HG03575 (cell line): ENCODE measurements around the gene SOX9.

Experiments used
- ATAC-seq: cut with Tn5 transposase; IDR thresholded peaks from one replicate; pipeline ENCODE4 v1.9.1; 2021; ENCODE audit not compliant: unreplicated experiment, insufficient number of reproducible peaks, low FRiP score; ENCODE audit errors: extremely low read depth

The SOX9 gene

DNA sequence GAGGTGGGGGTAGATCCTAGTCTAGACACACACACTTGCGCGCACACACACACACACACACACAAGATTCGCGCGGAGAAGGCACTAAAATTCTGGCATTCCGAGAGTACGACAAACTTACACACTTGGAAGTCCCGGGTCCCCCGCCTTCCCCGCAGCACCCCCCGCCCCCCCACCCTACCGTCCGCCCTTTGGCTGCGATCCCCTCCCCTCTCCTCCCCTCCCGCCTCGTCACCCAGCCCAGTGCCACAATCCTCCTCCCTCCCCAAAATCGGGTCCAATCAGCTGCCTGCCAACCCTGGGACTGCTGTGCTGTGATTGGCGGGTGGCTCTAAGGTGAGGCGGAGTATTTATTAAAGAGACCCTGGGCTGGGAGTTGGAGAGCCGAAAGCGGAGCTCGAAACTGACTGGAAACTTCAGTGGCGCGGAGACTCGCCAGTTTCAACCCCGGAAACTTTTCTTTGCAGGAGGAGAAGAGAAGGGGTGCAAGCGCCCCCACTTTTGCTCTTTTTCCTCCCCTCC lies at the start of gene SOX9:
Gene SOX9 (plus strand): TSS at position 379 of the 522 bp plus-strand sequence. CDS start 372 bp downstream, outside the sequence.
- peak; percentile 77 for ATAC-seq

DNA sequence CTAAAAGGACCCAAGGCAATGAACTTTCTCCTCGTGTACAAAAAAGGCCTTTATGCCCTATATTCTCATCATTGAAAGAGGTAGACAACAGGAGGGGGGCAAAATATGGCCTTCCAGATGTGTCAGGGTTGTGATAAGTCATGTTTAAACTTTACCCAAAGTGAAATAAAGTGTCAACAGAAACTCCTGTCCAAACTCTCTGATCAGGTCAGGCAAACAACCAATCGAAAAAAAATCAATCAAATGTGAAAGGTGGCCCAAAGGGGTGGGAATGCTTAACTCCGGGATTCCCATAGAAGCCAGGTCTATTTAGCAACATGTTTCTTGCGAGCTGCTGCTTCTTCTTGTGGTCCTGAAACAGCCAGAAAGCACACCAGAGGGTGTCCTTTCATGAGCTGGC lies 49.5 kb upstream of the SOX9 start:
- no peak for ATAC-seq

DNA sequence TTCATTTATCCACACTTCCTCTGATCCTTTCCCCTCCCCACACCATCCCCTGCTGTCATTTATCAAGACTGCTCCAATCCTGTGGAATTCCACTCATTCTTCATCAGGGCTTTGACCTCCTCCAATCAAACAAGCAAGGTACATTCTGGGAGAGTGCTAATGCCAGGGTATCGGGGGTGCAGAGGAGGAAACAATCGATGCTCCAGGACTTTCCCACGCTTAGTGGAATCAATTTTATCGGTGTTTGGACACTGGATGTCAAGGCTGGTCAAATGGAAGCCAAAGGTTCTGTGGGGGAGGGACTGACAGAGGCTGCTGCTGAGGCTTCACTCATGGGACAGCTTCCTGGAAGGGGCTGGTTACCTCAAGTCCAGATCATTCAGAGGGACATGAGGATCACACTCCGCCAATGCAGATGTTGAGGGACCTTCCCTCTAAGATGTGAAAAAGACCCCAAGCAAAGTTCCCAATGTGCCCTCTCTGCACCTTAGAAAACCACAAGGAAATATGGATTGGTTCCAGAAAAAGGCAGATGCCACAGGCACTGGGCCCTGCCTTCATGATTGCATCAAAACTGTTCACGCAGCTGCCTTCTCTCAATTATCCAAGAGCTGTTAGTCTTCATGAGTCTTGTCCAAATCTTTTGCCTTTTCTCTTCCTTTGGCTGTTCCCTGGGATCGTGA lies 44.7 kb upstream of the SOX9 start:
- no peak for ATAC-seq

DNA sequence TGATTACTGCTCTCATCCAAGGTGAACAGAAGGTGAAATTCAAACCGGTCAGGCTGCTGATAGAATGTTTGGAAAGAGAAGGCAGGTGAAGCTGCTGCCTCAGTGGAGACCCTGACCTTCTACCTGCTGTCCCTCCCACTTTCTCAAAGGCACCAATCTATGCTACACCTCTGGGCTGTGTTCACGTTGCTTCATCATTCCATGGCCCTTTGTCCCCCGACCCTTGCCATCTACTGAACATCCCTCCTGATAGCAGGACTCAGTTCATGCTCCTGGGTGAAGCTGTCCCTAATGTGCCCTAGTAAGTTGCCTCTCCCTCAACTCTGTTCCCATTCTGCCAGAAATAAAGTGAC lies 44.2 kb upstream of the SOX9 start:
- no peak for ATAC-seq

DNA sequence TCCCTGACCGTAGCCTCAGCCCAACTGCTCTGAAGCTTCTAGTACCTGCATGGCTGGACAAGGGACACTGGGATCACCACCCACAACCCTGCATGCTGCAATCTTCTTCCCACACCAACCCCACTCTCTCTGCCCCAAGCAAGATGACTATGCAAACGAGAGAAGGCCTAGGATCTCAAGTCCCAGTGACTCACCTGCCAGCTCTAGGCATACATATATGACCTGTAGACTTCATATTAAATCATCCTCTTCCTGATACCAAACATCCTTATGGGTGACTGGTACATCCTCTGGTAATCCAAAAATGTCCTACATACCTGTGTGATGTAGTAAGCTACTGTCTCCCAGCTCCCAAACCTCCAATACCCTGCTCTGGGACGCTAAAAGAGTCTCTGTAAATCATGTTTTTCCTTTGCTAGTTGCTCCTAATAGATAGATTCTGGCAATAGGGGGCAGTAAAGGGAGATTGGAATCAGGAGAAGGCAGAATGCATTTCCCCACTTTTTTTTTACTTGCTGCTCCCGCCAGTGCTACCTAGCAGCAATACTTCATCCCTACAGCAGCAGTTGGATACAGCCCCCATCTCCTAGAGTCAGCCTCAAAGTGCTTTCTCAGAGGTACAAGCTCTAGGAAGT lies 43.4 kb upstream of the SOX9 start:
- no peak for ATAC-seq

DNA sequence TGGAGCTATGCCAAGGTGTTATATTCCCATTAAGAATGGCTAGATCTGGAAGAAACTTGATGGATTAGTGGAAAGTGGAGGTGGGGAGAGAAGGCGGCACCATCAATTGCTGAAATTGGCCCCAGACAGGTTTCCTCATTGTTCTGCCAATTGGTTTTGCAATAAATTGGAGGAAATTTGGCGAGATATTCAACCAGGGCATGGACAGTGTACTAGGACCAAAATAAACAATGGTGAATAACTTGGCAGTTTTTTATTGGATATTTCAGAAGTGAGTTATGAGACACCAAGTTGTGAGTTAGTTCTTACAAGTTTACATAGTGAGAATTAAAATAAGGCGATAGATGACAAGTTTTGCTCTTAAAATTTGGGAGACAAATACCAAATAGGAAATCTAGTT lies 41.1 kb upstream of the SOX9 start:
- no peak for ATAC-seq

DNA sequence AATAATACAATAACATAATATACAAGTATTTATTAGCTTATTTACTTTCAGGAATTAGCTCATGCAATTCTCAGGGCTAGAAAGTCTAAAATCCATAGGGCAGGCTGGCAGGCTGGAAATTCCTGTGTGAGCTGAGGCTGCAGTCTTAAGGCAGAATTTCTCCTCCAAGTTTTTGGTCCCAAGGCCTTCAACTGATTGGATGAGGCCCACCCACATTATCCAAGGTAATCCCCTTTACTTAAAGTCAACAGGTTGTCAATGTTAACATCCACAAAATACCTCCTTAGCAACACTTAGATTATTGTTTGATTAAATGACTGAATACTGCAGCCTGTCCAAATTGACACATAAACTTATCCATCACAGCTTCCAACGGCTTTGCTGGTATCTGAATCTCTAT lies 32.9 kb upstream of the SOX9 start:
- ATAC-seq = no peak

DNA sequence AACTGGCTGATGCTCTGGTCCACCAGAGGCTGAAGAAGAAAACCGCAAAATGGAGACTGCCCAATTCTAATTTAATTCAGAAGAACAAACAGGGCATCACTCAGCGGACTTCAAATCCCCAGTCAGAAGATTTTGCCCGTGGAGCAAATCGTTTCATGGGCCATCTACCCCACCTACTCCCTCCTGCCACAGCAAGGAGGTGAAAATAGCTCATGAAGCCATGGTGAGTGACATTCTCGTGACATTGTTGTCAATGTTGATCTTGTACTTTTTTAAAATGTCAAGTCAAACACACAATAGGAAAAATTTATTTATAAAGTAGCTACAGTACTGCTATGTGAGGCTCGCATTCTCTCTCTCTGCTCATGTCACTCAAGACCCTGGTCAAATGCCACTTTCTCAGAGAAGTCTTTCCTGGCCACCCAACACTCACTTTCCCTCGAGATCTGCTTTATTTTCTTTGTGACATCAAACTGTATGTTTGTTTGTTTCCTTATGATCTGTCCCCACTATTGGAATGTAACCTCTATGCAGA lies 31.3 kb upstream of the SOX9 start:
- no peak for ATAC-seq

DNA sequence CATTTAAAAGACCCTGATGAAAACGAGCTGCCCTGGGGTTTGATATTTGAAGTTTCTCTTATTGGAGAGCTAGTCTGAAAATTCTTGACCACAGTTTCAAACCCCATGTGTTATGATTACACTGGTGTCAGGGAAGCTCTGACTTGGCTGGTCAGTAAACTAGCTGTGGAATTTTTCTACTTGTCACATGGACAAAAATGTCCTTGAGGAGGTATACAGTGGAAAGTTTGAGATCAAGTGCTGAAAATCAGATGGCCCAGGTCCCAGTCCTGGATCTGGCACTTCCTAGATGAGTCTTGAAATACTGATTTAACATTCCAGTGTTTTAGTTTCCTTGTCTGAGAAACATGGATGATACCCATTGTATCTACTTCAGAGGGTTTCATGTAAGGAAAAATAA lies 30.7 kb upstream of the SOX9 start:
- no peak for ATAC-seq

DNA sequence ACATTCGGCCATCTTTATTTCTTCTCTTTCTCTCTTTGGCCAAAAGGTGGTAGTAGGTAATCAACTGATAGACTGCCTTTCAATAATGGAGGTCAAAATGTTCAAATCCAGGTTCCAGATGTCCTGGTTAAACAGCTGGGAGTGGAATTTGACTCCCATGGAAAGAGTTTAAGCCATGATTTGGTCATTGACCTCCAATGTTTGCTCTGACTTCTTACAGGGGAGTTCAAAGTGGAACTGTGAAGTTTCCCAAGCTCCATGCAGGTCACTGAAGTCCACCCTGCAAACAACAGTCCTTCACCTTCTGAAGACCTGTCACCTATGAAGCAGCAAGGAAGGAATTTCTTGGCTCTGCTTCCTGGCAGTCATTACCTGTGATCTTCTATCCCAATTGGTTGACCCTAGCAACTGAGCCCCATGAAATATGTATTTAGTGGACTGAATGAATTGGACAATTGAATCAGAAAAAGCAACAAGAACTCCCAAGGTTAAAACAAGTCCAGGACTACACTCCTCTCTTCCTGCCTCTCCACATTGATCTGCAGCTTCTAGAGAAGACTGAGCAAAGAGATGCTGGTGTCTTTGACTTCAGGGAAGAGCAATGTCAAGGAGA lies 28.0 kb upstream of the SOX9 start:
- ATAC-seq = no peak

DNA sequence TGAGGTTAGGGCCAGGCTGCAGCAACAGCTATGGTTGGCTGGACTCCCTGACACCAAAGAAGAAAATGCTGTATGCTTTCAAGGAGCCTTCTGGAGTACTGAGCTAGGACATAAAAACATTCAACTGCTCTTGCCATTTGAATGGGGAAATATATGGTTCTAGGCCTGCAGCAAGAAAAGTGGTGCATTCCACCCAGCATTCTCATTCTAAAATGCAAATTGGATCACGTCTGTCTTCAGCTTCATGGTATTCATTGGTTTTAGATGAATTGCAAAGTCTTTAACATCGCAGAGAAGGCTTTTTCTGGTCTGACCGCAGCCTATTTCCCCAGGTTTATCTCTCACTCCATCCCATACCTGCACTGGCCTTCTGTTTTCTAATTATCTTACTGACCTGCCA lies 27.1 kb upstream of the SOX9 start:
- no peak for ATAC-seq

DNA sequence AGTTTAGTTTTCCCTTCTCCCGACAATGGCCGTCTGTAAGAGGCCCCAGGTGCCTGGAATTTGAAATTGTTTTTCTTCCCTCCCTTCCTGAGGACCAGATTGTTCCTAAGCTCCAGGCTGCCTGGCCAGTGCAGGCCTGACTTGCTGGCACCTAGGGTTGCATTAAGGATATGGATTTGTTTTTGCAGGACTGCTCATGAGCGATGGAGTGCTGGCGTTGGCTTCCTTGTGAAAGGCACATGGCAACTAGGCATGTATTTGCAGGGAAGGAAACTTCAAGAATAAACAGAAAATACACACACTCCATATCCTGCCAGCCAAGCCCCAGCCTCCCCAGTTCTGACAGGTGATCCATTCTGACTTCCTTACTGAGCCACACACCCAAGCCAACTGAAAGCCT lies 25.5 kb upstream of the SOX9 start:
- ATAC-seq = no peak

DNA sequence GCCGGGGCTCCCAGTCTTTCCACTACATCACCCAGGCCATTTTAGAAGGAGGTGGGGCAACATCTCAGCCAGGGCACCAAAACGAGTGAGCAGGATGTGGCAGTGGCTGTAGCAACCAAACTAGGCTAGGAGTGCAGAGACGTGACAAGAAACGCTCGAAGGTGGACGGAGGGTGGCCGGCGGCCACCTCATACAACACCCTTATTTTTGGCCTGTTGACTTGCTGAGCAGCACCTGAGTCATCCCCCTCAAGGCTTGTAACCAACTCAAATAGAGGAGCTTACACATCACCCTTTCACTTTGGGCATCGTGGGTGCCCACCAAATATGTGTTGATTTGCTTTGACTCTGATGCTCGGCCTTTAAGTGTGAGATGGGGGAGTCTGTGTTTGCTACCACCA lies 23.7 kb upstream of the SOX9 start:
- ATAC-seq = no peak

DNA sequence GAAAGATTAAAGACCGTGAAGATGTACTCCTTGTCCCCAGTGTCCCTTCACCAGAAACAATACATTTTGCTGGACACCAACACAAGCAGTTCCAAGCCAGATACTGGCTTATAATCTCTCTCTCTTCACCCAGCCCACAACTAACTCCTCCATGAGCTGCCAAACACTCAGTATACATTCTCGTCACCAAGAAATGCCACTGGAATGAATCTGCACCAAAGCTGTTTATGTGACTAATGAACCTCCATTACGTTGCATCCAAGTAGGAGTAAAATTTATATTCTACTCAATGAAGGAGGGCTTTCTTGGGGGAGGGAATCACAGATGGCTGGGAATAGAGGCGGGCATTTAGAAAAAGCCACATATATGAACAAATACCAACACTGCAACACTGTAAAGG lies 20.9 kb upstream of the SOX9 start:
- no peak for ATAC-seq

DNA sequence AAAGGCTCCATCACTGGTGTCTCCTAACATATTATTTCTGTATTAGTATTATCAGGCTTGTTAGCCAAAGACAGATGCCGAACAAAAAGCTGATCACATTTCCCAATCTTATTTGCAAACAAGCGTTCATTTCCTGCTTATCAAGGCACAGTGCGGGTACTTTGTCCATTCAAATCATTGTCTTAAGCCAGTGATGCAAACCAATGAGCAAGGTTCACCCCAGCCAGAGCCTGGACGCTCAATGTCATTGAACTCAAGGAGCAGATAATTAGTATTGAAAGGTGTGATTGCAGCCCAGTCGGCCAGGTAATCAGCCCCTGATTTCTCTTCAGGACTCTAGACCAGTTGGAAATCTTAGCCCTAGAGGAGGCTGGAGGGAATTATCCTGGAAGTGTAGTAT lies 20.4 kb upstream of the SOX9 start:
- ATAC-seq = no peak

DNA sequence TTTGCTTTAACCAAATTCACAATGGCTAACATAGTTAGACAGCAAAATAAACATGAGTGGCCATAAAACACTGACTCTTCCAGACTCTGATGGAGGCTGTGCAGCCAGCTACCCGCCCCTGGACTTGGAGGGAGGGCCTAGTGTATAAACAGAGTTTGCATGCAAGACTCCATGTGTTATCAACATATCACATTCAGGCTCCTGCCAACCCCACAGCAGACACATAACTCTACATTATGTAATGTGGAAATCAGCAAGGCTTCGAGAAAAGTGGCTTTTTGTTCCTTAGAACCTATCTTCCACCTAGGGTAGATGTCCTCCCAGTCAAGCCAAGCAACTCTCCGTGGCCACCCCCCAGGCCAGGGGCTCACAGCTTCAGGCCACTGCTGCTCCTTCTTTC lies 19.3 kb upstream of the SOX9 start:
- no peak for ATAC-seq

DNA sequence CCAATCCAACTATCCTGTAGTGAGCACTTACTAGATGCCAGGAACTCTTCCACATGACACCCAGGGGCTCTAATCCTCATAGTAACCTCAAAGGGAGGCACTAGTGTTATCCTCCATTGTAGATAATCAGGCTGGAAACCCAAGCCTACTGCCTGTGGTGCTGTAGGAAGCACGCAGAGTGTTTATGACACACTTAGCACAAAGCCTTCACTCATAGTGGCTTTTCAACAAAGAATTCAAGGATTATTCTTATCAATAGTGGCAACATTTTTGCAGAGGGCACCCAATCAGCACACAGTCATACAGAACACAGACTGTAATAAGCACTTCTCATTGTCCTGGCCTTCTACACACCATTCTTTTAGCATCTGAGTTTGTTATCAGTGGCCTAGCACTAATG lies 18.5 kb upstream of the SOX9 start:
- no peak for ATAC-seq

DNA sequence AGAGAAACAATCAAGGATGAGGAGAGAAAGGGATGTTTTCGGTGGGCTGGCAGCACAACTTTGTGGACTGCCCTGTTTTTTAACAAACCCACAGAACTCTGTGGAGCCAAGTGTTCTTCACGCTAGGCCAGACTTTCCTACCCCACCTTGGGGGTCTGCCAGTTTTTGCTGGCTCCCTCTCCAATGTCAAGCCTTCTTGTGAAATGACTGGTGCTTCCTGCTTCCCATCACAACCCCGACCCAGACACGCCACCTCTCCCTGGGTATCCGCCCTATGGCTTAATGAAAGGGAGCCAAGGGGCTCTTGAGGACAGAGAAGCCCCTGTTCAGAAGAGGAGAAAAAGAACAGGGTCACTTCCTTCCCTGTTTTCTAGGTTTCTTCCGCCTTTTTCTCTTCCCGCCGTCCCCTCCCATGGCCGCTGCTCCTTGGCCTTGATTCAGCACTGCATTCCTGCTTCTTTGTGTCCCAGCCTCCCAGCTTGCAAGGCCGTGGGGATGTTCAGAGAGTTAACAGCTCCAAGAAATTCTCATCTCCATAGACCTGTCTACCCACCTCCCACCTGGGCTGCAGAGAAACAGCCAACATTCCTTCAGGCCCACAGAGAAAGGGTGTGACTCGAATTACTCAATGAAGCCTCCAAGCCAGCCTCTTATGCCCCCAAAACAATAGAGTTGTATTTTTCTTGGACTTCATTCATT lies 16.5 kb upstream of the SOX9 start:
- no peak for ATAC-seq

DNA sequence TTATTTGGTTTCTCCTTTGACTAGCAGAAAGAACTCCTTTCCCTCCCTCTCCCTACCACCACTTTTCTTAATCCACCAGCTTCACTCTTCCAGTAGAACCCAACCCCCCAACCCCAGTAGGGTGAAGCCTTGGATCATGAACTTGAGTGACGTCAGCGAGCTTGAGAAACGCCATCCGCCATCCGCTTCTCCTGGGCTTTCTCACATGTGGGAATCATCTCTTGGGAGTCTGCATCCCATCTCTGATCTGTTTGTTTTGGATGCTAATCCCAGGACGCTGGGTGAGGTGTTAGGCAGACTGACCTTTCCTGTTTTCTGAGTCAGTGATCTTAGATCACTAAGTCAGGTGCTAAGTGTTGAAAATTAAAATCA lies 16.0 kb upstream of the SOX9 start:
- no peak for ATAC-seq

DNA sequence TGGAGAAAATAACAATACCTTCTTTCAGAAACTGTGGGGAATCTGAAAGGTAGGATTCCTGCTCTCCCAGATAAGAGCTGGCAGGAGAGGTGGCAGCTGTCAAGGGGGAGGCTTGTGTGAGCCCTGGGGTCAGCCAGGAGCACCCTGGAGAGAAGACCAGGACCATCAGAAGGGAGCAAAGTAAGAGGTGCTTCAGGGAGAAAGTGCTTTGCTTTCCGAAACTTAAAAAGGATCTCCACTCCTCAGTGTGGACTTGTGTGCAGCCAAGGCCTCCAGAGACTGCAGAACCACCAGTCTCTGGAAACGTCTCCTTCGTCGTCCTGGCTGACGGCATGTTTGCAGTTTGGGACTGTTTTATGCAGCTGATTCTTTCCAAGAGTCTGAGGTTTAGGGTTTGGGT lies 13.7 kb upstream of the SOX9 start:
- no peak for ATAC-seq
